ENCODE measurements around the gene PLEKHM2. TPM values are rescaled to one million over a fixed set of nuclear protein-coding genes. Genes with fewer than 3 reads are reported as not detected.
A peak's percentile ranks its signal among the peaks of the same experiment; 100 is the strongest.

PLEKHM2 gene
- total and polyA plus RNA-seq, 2 of the 4 experiments (the other 2 are of a cell fraction): 24.7 to 48.0 TPM

DNA sequence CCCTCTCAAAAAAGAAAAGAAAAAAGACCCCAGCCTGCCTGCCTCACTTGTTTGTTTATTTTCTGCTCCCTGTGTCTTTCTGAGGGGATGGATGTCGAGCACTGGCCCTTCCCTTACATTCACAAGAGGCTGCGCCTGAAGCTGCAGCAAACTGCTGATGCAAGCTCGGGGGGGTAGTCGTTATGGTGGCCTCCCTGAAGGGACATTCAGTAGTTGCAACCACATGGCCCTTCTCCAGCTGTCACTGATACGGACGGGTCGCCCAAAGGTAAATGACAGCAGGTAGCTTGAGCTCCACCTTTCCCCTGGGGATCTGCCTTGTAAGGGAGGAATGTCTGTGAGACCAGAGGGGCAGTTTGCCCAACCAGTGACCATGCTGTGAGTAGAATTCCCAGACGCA, 17.7 kb downstream of the PLEKHM2 start:
- H3K36me3 ChIP-seq (ENCODE audit: control insufficient read depth, insufficient read depth, low read length): peaks cover 2% of the 10 kb centered on the region; the same call in 1 of the 2 replicates
- no peak overlapping the region for H3K4ac ChIP-seq (ENCODE audit: low read depth, low read length)
- no peak overlapping the region for H2BK5ac ChIP-seq (ENCODE audit: low read depth, low read length, poor library complexity, severe bottlenecking)
- no peak overlapping the region for H2AK9ac ChIP-seq (replicated peaks; ENCODE audit: low read depth, low read length, poor library complexity)
- no peak overlapping the region for H2BK15ac ChIP-seq (ENCODE audit: low read depth, low read length)
- no peak overlapping the region for H3K56ac ChIP-seq (ENCODE audit: extremely low read depth, insufficient read depth, low read length)
- no peak for ATAC-seq (ENCODE audit: low read depth)
- TF ChIP-seq RCOR1 (IDR thresholded peaks at IDR 0.05; ENCODE audit: insufficient replicate concordance, low read length) (no peak), CHD1 (IDR thresholded peaks at IDR 0.05; ENCODE audit: low read depth, low read length) (no peak), SMC3 (IDR thresholded peaks at IDR 0.05; ENCODE audit: low read depth, low read length) (no peak), RAD21 (IDR thresholded peaks at IDR 0.05; ENCODE audit: low read length) (no peak), RFX5 (IDR thresholded peaks at IDR 0.05; ENCODE audit: low read depth, low read length) (no peak), MAFK (IDR thresholded peaks at IDR 0.05; ENCODE audit: low read depth, low read length) (no peak), MXI1 (IDR thresholded peaks at IDR 0.05; ENCODE audit: borderline replicate concordance, low read depth, low read length) (no peak), BHLHE40 (IDR thresholded peaks at IDR 0.05; ENCODE audit: low read depth, low read length) (no peak), MAZ (IDR thresholded peaks at IDR 0.05; ENCODE audit: borderline replicate concordance, low read depth, low read length) (no peak), FOS (IDR thresholded peaks at IDR 0.05; ENCODE audit: low read depth, low read length) (no peak), CEBPB (IDR thresholded peaks at IDR 0.05; ENCODE audit: low read depth, low read length) (no peak), POLR2A (IDR thresholded peaks at IDR 0.05; ENCODE audit: low read depth, low read length) (no peak)
- TF ChIP-seq, protein P1, sequence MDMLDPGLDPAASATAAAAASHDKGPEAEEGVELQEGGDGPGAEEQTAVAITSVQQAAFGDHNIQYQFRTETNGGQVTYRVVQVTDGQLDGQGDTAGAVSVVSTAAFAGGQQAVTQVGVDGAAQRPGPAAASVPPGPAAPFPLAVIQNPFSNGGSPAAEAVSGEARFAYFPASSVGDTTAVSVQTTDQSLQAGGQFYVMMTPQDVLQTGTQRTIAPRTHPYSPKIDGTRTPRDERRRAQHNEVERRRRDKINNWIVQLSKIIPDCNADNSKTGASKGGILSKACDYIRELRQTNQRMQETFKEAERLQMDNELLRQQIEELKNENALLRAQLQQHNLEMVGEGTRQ (IDR thresholded peaks at IDR 0.05; ENCODE audit: low read depth, low read length): no peak
- TF ChIP-seq, protein P2, sequence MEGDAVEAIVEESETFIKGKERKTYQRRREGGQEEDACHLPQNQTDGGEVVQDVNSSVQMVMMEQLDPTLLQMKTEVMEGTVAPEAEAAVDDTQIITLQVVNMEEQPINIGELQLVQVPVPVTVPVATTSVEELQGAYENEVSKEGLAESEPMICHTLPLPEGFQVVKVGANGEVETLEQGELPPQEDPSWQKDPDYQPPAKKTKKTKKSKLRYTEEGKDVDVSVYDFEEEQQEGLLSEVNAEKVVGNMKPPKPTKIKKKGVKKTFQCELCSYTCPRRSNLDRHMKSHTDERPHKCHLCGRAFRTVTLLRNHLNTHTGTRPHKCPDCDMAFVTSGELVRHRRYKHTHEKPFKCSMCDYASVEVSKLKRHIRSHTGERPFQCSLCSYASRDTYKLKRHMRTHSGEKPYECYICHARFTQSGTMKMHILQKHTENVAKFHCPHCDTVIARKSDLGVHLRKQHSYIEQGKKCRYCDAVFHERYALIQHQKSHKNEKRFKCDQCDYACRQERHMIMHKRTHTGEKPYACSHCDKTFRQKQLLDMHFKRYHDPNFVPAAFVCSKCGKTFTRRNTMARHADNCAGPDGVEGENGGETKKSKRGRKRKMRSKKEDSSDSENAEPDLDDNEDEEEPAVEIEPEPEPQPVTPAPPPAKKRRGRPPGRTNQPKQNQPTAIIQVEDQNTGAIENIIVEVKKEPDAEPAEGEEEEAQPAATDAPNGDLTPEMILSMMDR (conservative IDR thresholded peaks at IDR 0.05; ENCODE audit: low read depth, low read length): no peak
- TF ChIP-seq, protein P3, sequence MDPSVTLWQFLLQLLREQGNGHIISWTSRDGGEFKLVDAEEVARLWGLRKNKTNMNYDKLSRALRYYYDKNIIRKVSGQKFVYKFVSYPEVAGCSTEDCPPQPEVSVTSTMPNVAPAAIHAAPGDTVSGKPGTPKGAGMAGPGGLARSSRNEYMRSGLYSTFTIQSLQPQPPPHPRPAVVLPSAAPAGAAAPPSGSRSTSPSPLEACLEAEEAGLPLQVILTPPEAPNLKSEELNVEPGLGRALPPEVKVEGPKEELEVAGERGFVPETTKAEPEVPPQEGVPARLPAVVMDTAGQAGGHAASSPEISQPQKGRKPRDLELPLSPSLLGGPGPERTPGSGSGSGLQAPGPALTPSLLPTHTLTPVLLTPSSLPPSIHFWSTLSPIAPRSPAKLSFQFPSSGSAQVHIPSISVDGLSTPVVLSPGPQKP (IDR thresholded peaks at IDR 0.05; ENCODE audit: borderline replicate concordance, low read depth, low read length): no peak
- intact Hi-C loops (cut with micrococcal nuclease) (loop anchor here (5.0 kb wide), 2 partner anchors 84 to 104 kb away; partner anchors contain the start of gene DDI2), dilution Hi-C loops (cut with HindIII; ENCODE audit: low sequenced_read_pairs, unreplicated experiment) (no loop called here), in situ Hi-C loops (cut with MboI; ENCODE audit: low sequenced_read_pairs) (no loop called here)
- no peak overlapping the region for H3K18ac ChIP-seq (ENCODE audit: low read depth, low read length)
- H3K4me1 ChIP-seq (ENCODE audit: control insufficient read depth, insufficient read depth, low read length): peaks cover 15% of the 10 kb centered on the region; the same call in 1 of the 2 replicates
- H3K14ac ChIP-seq (replicated peaks; ENCODE audit: low read depth, low read length): no peak overlapping the region
- no peak overlapping the region for H2AK5ac ChIP-seq (ENCODE audit: low read depth, low read length)
- no peak overlapping the region for H3K4me2 ChIP-seq (ENCODE audit: low read depth, low read length)
- ChIA-PET CTCF (no interaction called here), POLR2A (ENCODE audit: unreplicated experiment) (no interaction called here)
- no peak overlapping the region for H3K23ac ChIP-seq (ENCODE audit: low read depth, low read length)
- no TSS peak for BruUV-seq (replicated peaks)
- peaks cover 12% of the 10 kb centered on the region for H3K9me1 ChIP-seq (ENCODE audit: insufficient read depth, low read length)
- H4K20me1 ChIP-seq (ENCODE audit: insufficient read depth, low read length): peaks cover 28% of the 10 kb centered on the region
- no peak overlapping the region for H2BK20ac ChIP-seq (ENCODE audit: low read depth, low read length)
- H4K8ac ChIP-seq (ENCODE audit: low read depth in 2 of 2, low read length in 2 of 2): no peak overlapping the region
- H3K4me3 ChIP-seq (ENCODE audit: insufficient read depth, low read depth, low read length): no peak overlapping the region
- H3K27me3 ChIP-seq (ENCODE audit: control insufficient read depth, insufficient read depth, low read length): no peaks in the 10 kb centered on the region
- H3K27ac ChIP-seq (ENCODE audit: insufficient read depth, low read length): no peak overlapping the region
- H3K9ac ChIP-seq (ENCODE audit: low read depth, low read length): no peak overlapping the region
- H4K91ac ChIP-seq (ENCODE audit: insufficient read depth, low read depth, low read length): no peak overlapping the region
- H3K9me3 ChIP-seq (ENCODE audit: control insufficient read depth, insufficient read depth, low read length): no peaks in the 10 kb centered on the region
- no peak overlapping the region for H4K5ac ChIP-seq (ENCODE audit: low read depth, low read length)
- H2BK120ac ChIP-seq (ENCODE audit: low read depth, low read length): no peak overlapping the region
- 80% methylated on average over 2 of the region's 8 CpGs; no CpG with 5 or more reads in 1 of the 2 experiments for WGBS, 2 experiments (ENCODE audit: extremely low coverage in 2 of 2, insufficient read length in 1 of 2)
- H3K79me1 ChIP-seq (ENCODE audit: low read depth in 1 of 2, low read length in 2 of 2): peaks cover 46 to 72% of the 10 kb centered on the region in 2 experiments
- DNase-seq: no peak
- peak overlapping the region; percentile 23 for H2AFZ ChIP-seq (replicated peaks; ENCODE audit: low read length, poor library complexity)

Data from IMR-90 (cell line).